T-cell (primary cell): ENCODE measurements around the gene ARHGEF25. TPM values are rescaled to one million over a fixed set of nuclear protein-coding genes. Genes with fewer than 3 reads are reported as not detected.
"Not testable (repeated sequence)": the region's sequence is repeated elsewhere in the genome, so short reads cannot be mapped to it uniquely, and the experiment has no call there.

Source experiments
- ATAC-seq, 4 experiments: fragments of 200-7000 bp in 3 of 4; fragments of 150-1000 bp in 1 of 4; cut with Tn5 transposase; replicated peaks in 1 of 4; 1 replicate in 3 of 4; 2 replicates in 1 of 4; pipeline ENCODE4 v1.10.0; 2021; ENCODE audit warnings: moderate library complexity in 3 of 4, mild to moderate bottlenecking in 2 of 4, moderate number of reproducible peaks in 1 of 4
- CTCF ChIA-PET, 2 donors: fragments of 300-600 bp; sonication (Branson Sonifier 250); formaldehyde crosslinking; loops; one replicate each; lab custom pipeline; 2022; ENCODE audit warnings: antibody characterized with exemption in 2 of 2; lab: Charles Lee
- POLR2A ChIA-PET, 2 donors: fragments of 300-600 bp; sonication (Branson Sonifier 250); formaldehyde crosslinking; loops; one replicate each; lab custom pipeline; 2022; ENCODE audit warnings: antibody characterized with exemption in 2 of 2; lab: Charles Lee
- DNase-seq, 35 experiments: peaks; one replicate each; pipeline versions ENCODE4 v3.0.0 to v3.0.0-alpha.2; 2013 to 2023
- H3K27ac ChIP-seq: one replicate; pipeline ENCODE4 v1.5.1; 2013; ENCODE audit warnings: low read length
- H3K27me3 ChIP-seq, 2 experiments: replicated peaks in 1 of 2; 1 replicate in 1 of 2; 2 replicates in 1 of 2; pipeline versions ENCODE4 v1.6.1 to v1.7.0; 2013; ENCODE audit warnings: low read length in 1 of 2, mixed read lengths in 1 of 2; ENCODE audit not compliant: control insufficient read depth in 2 of 2, insufficient read depth in 2 of 2; ENCODE audit errors: extremely low read depth in 1 of 2
- H3K36me3 ChIP-seq, 2 donors: 1 replicate in 1 of 2; 2 replicates in 1 of 2; pipeline versions ENCODE4 v1.6.1 to v1.7.0; 2013; ENCODE audit warnings: low read length in 1 of 2; ENCODE audit not compliant: control insufficient read depth in 2 of 2, insufficient read depth in 1 of 2; ENCODE audit errors: extremely low read depth in 1 of 2
- H3K4me1 ChIP-seq, 2 experiments: 1 replicate in 1 of 2; 2 replicates in 1 of 2; pipeline versions ENCODE4 v1.6.1 to v1.7.0; 2013; ENCODE audit warnings: low read length in 2 of 2, mixed read lengths in 1 of 2; ENCODE audit not compliant: insufficient read depth in 2 of 2, control insufficient read depth in 1 of 2; ENCODE audit errors: extremely low read depth in 1 of 2
- H3K4me3 ChIP-seq, 2 donors: 1 replicate in 1 of 2; 2 replicates in 1 of 2; pipeline versions ENCODE4 v1.5.1 to v1.7.0; 2013; ENCODE audit warnings: mild to moderate bottlenecking in 2 of 2, low read length in 1 of 2, moderate library complexity in 1 of 2; ENCODE audit not compliant: control insufficient read depth in 1 of 2; ENCODE audit errors: extremely low read depth in 1 of 2
- H3K9me3 ChIP-seq: 2 replicates; pipeline ENCODE4 v1.7.0; 2013
- H3K27ac Mint-ChIP-seq, 2 donors: one replicate each; pipeline ENCODE4 v1.8.0; 2020 to 2021; ENCODE audit warnings: mild to moderate bottlenecking in 2 of 2, mixed read lengths in 2 of 2
- H3K27me3 Mint-ChIP-seq, 2 donors: one replicate each; pipeline ENCODE4 v1.8.0; 2021 to 2022; ENCODE audit warnings: mixed read lengths in 2 of 2
- H3K36me3 Mint-ChIP-seq: one replicate; pipeline ENCODE4 v1.8.0; 2021; ENCODE audit warnings: mixed read lengths
- H3K4me1 Mint-ChIP-seq, 3 donors: one replicate each; pipeline ENCODE4 v1.8.0; 2020 to 2022; ENCODE audit warnings: mixed read lengths in 3 of 3, mild to moderate bottlenecking in 1 of 3
- H3K4me3 Mint-ChIP-seq, 3 donors: one replicate each; pipeline ENCODE4 v1.8.0; 2020 to 2022; ENCODE audit warnings: mild to moderate bottlenecking in 3 of 3, mixed read lengths in 3 of 3, moderate library complexity in 3 of 3
- H3K9me3 Mint-ChIP-seq, 3 donors: one replicate each; pipeline ENCODE4 v1.8.0; 2020 to 2022; ENCODE audit warnings: mixed read lengths in 3 of 3
- WGBS: methylation state at CpG from one replicate; pipeline ENCODE4 v1.1.5; 2013; ENCODE audit warnings: missing lambda C conversion rate; ENCODE audit not compliant: insufficient coverage; 5-methylcytosine and 5-hydroxymethylcytosine counted together
- total RNA-seq, 35 experiments: library from RNA in 6 of 35; stranded (reverse) in 6 of 35; fragments of 120-200 nt in 1 of 35; gene quantifications; one replicate each; pipeline versions ENCODE4 v1.2.1 to v1.2.4 and lab custom pipeline; 2013 to 2026

The ARHGEF25 gene
- total RNA-seq, 5 donors from 2014 or later (not counting 1 experiment from before 2014, with no cell fraction given) = 0.67 to 1.4 (median 0.84) TPM

DNA sequence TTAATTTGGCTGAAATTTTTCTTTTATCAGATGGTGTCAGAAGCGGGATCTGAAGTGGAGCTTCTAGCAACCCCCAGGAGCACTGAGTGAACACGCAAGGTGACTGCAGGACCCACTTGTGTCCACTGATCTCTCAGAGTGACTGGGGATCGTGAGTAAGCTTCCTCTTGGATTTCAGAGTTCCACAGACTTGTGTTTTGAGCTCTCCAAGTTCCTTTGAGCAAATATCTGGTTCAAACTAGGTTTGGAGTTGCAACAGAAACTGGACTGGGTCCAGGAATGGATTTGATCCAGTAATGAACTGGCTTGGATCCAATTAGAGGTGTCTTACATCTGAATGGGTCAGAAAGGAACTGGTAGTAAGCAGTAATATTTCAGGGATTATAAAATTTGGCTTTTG is 46.5 kb downstream of the ARHGEF25 start:
- Histone ChIP-seq H3K9me3 (no peaks in the 10 kb centered on the region), H3K36me3 (no peaks in the 10 kb centered on the region), H3K4me1 (no peaks in the 10 kb centered on the region), H3K27ac (no peak overlapping the region), H3K27me3 (peaks cover 0 to 7% of the 10 kb centered on the region in 2 experiments), H3K4me3 (no peak overlapping the region)
- no peak overlapping the region for H3K27ac Mint-ChIP-seq
- DNase-seq = no peak
- H3K27me3 Mint-ChIP-seq = peaks cover 8 to 11% of the 10 kb centered on the region in 2 donors
- ChIA-PET CTCF (no interaction called here), POLR2A (interaction anchor here in 1 of 2 donors (0.5 kb wide), 1 partner anchor 212 kb away, joined by 3 read pairs; no protein-coding TSS in a partner anchor)
- peaks cover 2% of the 10 kb centered on the region for H3K36me3 Mint-ChIP-seq
- no peak for ATAC-seq
- H3K9me3 Mint-ChIP-seq = peaks cover 0 to 7% (median 7%) of the 10 kb centered on the region in 3 donors
- WGBS = 52% methylated on average over 3 of the region's 3 CpGs
- H3K4me1 Mint-ChIP-seq = no peaks in the 10 kb centered on the region
- H3K4me3 Mint-ChIP-seq = no peak overlapping the region

DNA sequence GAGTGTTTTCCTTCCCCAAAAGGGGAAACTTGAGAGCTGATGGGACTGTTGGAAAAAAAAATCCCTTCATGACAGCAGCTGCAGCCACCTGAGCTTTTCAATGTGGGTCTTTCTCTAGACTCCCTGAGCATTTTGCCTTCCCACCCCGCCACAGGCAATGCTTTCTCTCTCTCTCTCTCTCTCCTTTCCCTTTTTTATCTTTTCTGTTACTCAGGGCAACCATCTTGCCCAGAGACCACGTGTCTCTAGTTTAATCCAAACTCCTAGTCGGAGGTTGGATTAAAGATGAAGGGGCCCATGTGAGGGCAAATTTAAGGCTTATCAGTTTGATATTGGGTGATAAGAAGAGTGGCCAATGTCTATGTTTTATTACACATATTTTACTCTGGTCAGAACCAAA is 47.7 kb downstream of the ARHGEF25 start:
- H3K27ac Mint-ChIP-seq = no peak overlapping the region
- Histone ChIP-seq H3K27me3 (peaks cover 0 to 4% of the 10 kb centered on the region in 2 experiments), H3K36me3 (no peaks in the 10 kb centered on the region), H3K27ac (no peak overlapping the region), H3K4me1 (no peaks in the 10 kb centered on the region), H3K4me3 (no peak overlapping the region), H3K9me3 (no peaks in the 10 kb centered on the region)
- peaks cover 0 to 5% (median 4%) of the 10 kb centered on the region in 3 donors for H3K9me3 Mint-ChIP-seq
- ChIA-PET CTCF (interaction anchor here in 1 of 2 donors (0.6 kb wide), 1 partner anchor 430 kb away, joined by 3 read pairs; the partner anchor contains the start of gene SHMT2), POLR2A (no interaction called here)
- no peaks in the 10 kb centered on the region for H3K36me3 Mint-ChIP-seq
- ATAC-seq (no peak), DNase-seq (no peak)
- H3K4me3 Mint-ChIP-seq = no peak overlapping the region
- no peaks in the 10 kb centered on the region for H3K4me1 Mint-ChIP-seq
- WGBS = no CpG with 5 or more reads among the region's 3 CpGs
- peaks cover 8 to 9% of the 10 kb centered on the region in 2 donors for H3K27me3 Mint-ChIP-seq

DNA sequence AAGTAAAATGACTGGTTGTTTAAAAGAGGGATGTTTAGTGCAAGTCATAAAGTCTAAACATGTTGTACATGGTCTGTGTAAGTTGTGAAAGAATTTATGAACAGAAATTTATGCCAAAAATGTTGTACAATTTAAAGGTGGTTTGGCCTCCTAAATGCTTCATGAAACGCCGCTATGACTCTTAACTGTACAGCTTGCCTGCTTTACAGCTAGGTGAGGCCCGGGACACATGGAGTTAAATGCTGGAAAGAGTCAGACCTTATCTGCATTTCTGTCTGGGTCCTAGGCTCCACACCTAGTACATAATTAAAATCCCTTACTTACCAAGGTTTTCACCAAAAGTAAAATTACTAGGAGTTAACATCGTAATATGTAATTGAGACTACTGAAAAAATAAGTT is 50.1 kb downstream of the ARHGEF25 start:
- ATAC-seq = no peak
- Histone ChIP-seq H3K27ac (no peak overlapping the region), H3K4me1 (no peaks in the 10 kb centered on the region), H3K4me3 (no peak overlapping the region), H3K36me3 (no peaks in the 10 kb centered on the region), H3K27me3 (no peaks in the 10 kb centered on the region), H3K9me3 (no peaks in the 10 kb centered on the region)
- Mint-ChIP-seq H3K27me3 (peaks cover 8 to 9% of the 10 kb centered on the region in 2 donors), H3K4me3 (no peak overlapping the region), H3K36me3 (no peaks in the 10 kb centered on the region), H3K27ac (no peak overlapping the region), H3K4me1 (no peaks in the 10 kb centered on the region), H3K9me3 (no peaks in the 10 kb centered on the region)
- ChIA-PET POLR2A (no interaction called here), CTCF (interaction anchor here in 1 of 2 donors (0.5 to 0.7 kb wide), 2 partner anchors 13 to 1570 kb away, joined by 3 to 5 read pairs; no protein-coding TSS in a partner anchor)
- WGBS = 100% methylated on average over 2 of the region's 4 CpGs
- DNase-seq = no peak

DNA sequence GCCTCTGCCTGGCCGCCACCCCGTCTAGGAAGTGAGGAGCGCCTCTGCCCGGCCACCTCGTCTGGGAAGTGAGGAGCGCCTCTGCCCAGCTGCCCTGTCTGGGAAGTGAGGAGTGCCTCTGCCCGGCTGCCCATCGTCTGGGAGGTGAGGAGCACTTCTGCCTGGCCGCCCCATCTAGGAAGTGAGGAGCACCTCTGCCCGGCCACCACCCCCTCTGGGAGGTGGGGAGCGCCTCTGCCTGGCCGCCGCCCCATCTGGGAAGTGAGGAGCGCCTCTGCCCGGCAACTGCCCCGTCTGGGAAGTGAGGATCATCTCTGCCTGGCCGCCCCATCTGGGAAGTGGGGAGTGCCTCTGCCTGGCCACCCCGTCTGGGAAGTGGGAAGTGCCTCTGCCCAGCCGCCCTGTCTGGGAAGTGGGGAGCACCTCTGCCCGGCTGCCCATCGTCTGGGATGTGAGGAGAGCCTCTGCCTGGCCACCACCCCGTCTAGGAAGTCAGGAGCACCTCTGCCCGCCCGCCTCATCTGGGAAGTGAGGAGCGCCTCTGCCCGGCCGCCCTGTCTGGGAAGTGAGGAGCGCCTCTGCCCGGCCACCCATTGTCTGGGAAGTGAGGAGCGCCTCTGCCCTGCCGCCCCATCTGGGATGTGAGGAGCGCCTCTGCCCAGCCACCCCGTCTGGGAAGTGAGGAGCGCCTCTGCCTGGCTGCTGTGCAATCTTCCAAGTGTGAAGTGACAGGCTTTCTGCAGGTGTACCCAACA is 54.0 kb downstream of the ARHGEF25 start:
- WGBS = 91% methylated on average over 20 of the region's 34 CpGs
- H3K9me3 Mint-ChIP-seq = not testable (repeated sequence)

More for the DNA sequence above, 54.0 kb downstream of the ARHGEF25 start:
- H3K36me3 ChIP-seq, H3K4me3 Mint-ChIP-seq, H3K9me3 ChIP-seq, ATAC-seq, CTCF ChIA-PET, H3K4me3 ChIP-seq, H3K27me3 Mint-ChIP-seq, H3K4me1 ChIP-seq, POLR2A ChIA-PET, DNase-seq, H3K27ac Mint-ChIP-seq, H3K27me3 ChIP-seq, H3K4me1 Mint-ChIP-seq, H3K27ac ChIP-seq, H3K36me3 Mint-ChIP-seq: not testable (repeated sequence)

Other genes with a start within 250 kb of the ARHGEF25 start
- gene R3HDM2, start 180.4 kb upstream of the ARHGEF25 start, total RNA-seq = 100 to 1,000 TPM in 2 of 5 donors, 10 to 100 TPM in 3; 88.3 to 122 (median 94.7) TPM
- under 1 TPM in 3 of 5 donors, not detected in 2; 0.13 to 0.23 (median 0.18) TPM for gene INHBC, start 176.7 kb upstream of the ARHGEF25 start, total RNA-seq
- gene INHBE, start 156.1 kb upstream of the ARHGEF25 start, total RNA-seq = under 1 TPM in 3 of 5 donors, not detected in 2; 0.09 to 0.13 (median 0.12) TPM
- gene GLI1, start 151.7 kb upstream of the ARHGEF25 start, total RNA-seq = 1 to 10 TPM in 2 of 5 donors, under 1 TPM in 3; 0.53 to 1.6 (median 0.82) TPM
- gene ARHGAP9, start 131.6 kb upstream of the ARHGEF25 start, total RNA-seq = 100 to 1,000 TPM; 198 to 413 (median 243) TPM
- gene MARS1, start 123.4 kb upstream of the ARHGEF25 start, total RNA-seq = 100 to 1,000 TPM; 167 to 350 (median 320) TPM
- 10 to 100 TPM; 34.5 to 93.5 (median 40.7) TPM for gene DDIT3, start 90.9 kb upstream of the ARHGEF25 start, total RNA-seq
- gene MBD6, start 88.6 kb upstream of the ARHGEF25 start, total RNA-seq = 100 to 1,000 TPM; 109 to 122 (median 114) TPM
- 10 to 100 TPM; 60.1 to 81.9 (median 71.5) TPM for gene DCTN2, start 64.2 kb upstream of the ARHGEF25 start, total RNA-seq
- 1 to 10 TPM in 2 of 5 donors, under 1 TPM in 3; 0.83 to 1.8 (median 0.92) TPM for gene KIF5A, start 61.4 kb upstream of the ARHGEF25 start, total RNA-seq
- gene PIP4K2C, start 20.2 kb upstream of the ARHGEF25 start, total RNA-seq = 10 to 100 TPM; 21.7 to 30.9 (median 27.9) TPM
- 10 to 100 TPM; 27.1 to 37.2 (median 30.4) TPM for gene DTX3, start 6.6 kb upstream of the ARHGEF25 start, total RNA-seq
- under 1 TPM in 3 of 5 donors, not detected in 2; 0.16 to 0.54 (median 0.26) TPM for gene B4GALNT1, start 21.8 kb downstream of the ARHGEF25 start, total RNA-seq
- 100 to 1,000 TPM; 135 to 181 (median 164) TPM for gene OS9, start 82.7 kb downstream of the ARHGEF25 start, total RNA-seq
- gene AGAP2, start 127.3 kb downstream of the ARHGEF25 start, total RNA-seq = 10 to 100 TPM; 43.2 to 74.6 (median 66.4) TPM
- 10 to 100 TPM; 12.8 to 25.6 (median 15.5) TPM for gene TSPAN31, start 133.6 kb downstream of the ARHGEF25 start, total RNA-seq
- gene CDK4, start 140.9 kb downstream of the ARHGEF25 start, total RNA-seq = 10 to 100 TPM; 24.1 to 53.9 (median 46.2) TPM
- gene MARCHF9, start 143.7 kb downstream of the ARHGEF25 start, total RNA-seq = 10 to 100 TPM; 45.4 to 72.9 (median 71.7) TPM
- gene CYP27B1, start 155.6 kb downstream of the ARHGEF25 start, total RNA-seq = 1 to 10 TPM in 3 of 5 donors, under 1 TPM in 2; 0.76 to 2.1 (median 1.2) TPM
- gene METTL1, start 160.7 kb downstream of the ARHGEF25 start, total RNA-seq = 10 to 100 TPM; 10.3 to 17.4 (median 14.5) TPM
- 1 to 10 TPM; 2.4 to 5.1 (median 3.4) TPM for gene EEF1AKMT3, start 161.2 kb downstream of the ARHGEF25 start, total RNA-seq
- gene TSFM, start 171.4 kb downstream of the ARHGEF25 start, total RNA-seq = 10 to 100 TPM; 15.5 to 21.5 (median 20.2) TPM
- 10 to 100 TPM in 1 of 5 donors, 1 to 10 TPM in 4; 2.2 to 12.3 (median 8.9) TPM for gene AVIL, start 207.3 kb downstream of the ARHGEF25 start, total RNA-seq
- gene CTDSP2, start 235.3 kb downstream of the ARHGEF25 start, total RNA-seq = 100 to 1,000 TPM; 132 to 246 (median 234) TPM